ENCODE results near the gene RPTOR. TPM values are rescaled to one million over a fixed set of nuclear protein-coding genes. Genes with fewer than 3 reads are reported as not detected.

The RPTOR gene
- total RNA-seq, 2 experiments from 2014 or later = 53.1 to 54.0 TPM

DNA sequence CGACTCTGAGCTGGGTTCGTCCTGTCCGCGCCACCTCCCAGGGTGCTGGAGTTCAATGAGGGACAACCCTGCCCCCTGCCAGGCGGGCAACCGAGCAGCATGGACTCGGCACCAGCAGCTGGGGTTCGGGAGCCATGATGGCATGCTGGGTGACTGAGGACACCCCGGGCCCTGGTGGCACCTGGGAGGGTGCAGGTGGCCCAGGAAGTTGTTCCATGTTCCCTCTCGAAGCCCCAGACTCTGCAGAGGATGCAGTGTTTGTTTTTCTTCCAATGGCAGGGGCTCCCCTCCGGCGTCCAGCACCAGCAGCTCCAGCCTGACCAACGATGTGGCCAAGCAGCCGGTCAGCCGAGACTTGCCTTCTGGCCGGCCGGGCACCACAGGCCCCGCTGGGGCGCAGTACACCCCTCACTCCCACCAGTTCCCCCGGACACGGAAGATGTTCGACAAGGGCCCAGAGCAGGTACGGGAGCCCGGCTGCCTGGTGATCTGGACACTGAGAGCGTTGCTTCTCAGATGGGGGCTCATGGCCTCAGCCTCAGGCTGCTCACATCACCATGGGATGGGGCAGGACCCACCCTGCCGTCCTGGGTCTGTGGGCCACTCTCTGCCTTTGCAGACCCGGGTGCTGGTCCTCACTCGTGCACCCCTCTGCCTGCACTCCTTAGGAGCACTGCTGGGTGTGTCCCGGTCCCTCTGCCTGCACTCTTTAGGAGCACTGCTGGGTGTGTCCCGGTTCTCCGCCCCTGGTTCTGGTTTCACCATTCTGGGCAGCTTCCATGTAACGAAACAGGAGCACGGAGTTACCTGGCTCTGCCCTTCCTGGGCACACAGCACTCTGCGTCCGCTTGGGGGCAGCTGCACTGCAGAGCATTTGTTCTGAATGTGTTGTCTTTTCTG lies 378.8 kb downstream of the RPTOR start:
- ATAC-seq (no peak), DNase-seq (no peak)
- Mint-ChIP-seq H3K4me1 (ENCODE audit: low read depth) (peaks cover 4% of the 10 kb centered on the region), H3K36me3 (ENCODE audit: low read depth) (peaks cover 14% of the 10 kb centered on the region), H3K27me3 (ENCODE audit: low read depth) (no peaks in the 10 kb centered on the region), H3K4me3 (no peak overlapping the region), H3K27ac (no peak overlapping the region), H3K9me3 (ENCODE audit: insufficient read depth) (no peaks in the 10 kb centered on the region)
- POLR2A ChIA-PET = interaction anchor here (1.1 kb wide), 1 partner anchor 469 kb away, joined by 3 read pairs; no protein-coding TSS in a partner anchor
- CTCF ChIA-PET = no interaction called here

DNA sequence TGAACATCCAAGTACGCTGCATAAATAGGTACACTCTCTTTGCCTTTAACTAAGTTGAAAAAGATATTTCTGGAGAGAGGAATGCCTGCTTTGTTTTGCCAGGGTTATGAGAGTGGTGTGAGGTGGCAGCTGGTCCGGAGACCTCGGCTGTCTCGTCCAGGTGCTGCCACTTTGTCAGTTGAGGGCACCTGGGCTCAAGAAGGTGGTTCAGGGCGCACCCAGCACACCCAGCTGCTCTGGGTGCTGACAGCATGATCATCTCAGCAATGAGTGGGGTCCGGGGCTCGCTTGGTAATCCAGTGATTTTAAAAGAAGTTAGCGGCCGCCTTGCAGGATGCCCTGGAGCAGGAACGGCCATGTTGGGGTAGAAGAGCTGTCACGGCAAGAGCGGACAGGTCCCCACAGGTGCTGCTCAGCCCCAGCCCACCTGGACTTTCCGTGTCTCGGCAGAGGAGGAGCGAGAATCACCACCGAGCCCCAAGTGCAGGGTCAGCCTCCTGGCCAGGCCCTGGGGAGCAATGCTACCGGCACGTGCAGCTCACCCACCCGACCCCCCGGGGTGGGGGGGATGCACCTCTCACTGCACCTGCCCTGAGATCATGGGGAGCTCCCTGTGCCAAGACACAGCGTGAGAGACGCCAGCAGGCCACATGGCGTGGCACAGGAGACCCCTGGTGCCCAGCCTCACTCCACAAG lies 379.6 kb downstream of the RPTOR start:
- ChIA-PET POLR2A (interaction anchor here (0.6 kb wide), 1 partner anchor 159 kb away, joined by 3 read pairs; no protein-coding TSS in a partner anchor), CTCF (no interaction called here)
- Mint-ChIP-seq H3K9me3 (ENCODE audit: insufficient read depth) (no peaks in the 10 kb centered on the region), H3K4me1 (ENCODE audit: low read depth) (peaks cover 4% of the 10 kb centered on the region), H3K27ac (peak overlapping the region; percentile 26), H3K36me3 (ENCODE audit: low read depth) (peaks cover 14% of the 10 kb centered on the region), H3K27me3 (ENCODE audit: low read depth) (no peaks in the 10 kb centered on the region), H3K4me3 (no peak overlapping the region)
- DNase-seq (no peak), ATAC-seq (no peak)

DNA sequence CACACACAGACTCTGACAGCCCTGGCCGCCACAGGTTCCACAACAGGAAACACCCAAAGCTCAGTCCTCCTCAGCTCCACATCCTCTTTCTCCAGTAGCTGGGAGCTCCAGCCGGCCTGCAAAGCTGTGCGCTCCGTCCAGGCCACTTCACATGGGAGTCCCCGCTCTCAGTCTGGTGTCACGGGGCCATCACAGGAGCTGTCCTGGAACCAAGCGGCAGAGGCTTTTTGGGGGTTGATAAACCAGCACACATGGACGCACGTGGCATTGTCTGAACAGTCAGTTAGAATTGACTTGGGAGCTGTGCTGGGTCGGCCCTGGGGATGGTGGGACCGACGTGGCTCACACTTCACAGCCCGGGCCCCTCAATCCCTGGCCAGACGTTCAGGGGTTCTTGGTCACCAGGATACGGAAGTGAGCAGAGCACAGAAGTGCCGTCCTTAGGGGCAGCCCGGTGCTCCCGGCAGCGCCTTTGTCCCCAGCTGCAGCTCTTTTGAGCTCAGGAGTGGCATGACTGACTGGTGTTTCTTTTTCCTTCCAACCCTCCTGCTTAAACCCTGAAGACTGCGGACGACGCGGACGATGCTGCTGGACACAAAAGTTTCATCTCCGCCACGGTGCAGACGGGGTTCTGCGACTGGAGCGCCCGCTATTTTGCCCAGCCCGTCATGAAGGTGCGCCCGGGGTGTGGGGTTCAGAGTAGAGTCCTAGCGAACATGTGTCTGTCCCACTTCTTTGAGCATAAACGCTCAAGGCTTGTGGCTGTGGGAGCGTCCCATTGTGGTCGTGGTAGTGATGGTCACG lies 380.4 kb downstream of the RPTOR start:
- CTCF ChIA-PET = no interaction called here
- POLR2A ChIA-PET = no interaction called here
- ATAC-seq (no peak), DNase-seq (no peak)
- Mint-ChIP-seq H3K4me1 (ENCODE audit: low read depth) (peaks cover 4% of the 10 kb centered on the region), H3K4me3 (no peak overlapping the region), H3K36me3 (ENCODE audit: low read depth) (peaks cover 18% of the 10 kb centered on the region), H3K9me3 (ENCODE audit: insufficient read depth) (no peaks in the 10 kb centered on the region), H3K27ac (no peak overlapping the region), H3K27me3 (ENCODE audit: low read depth) (no peaks in the 10 kb centered on the region)

DNA sequence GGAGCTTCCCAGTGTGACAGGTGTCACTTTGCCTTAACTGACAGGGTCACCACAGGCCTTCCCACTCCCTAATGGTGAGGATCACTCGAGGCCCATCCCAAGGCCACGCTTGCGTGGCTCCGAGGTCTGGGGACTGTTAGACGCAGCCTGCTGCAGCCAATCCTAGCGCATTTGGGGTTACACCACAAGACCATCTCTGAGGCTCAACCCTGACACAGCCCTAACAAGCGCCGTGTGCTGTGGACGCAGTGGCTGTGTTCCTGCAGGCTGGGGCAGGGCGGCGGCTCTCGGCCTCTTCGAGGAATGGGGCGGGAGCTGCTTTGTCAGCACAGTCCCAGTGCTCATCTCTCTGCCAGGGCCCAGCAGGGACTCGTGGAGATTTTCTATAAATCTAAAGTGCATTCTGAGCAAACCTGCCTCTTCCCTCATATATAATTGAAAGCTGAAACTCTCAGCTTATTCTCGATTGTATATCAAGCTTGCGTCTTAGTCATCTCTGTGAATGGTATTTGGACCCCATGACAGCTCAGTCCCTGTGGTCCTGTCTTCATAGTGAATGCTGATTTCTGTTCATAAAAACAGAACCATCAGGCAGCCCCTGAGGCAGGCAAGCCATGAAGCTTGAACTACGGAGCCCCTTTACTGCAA lies 381.2 kb downstream of the RPTOR start:
- CTCF ChIA-PET = interaction anchor here (0.9 kb wide), 1 partner anchor 26 kb away, joined by 3 read pairs; no protein-coding TSS in a partner anchor
- no peaks in the 10 kb centered on the region for H3K27me3 Mint-ChIP-seq (ENCODE audit: low read depth)
- no peak for DNase-seq
- no peak overlapping the region for H3K4me3 Mint-ChIP-seq
- H3K4me1 Mint-ChIP-seq (ENCODE audit: low read depth) = peaks cover 4% of the 10 kb centered on the region
- POLR2A ChIA-PET = no interaction called here
- ATAC-seq = no peak
- H3K36me3 Mint-ChIP-seq (ENCODE audit: low read depth) = peaks cover 20% of the 10 kb centered on the region
- no peak overlapping the region for H3K27ac Mint-ChIP-seq
- no peaks in the 10 kb centered on the region for H3K9me3 Mint-ChIP-seq (ENCODE audit: insufficient read depth)

DNA sequence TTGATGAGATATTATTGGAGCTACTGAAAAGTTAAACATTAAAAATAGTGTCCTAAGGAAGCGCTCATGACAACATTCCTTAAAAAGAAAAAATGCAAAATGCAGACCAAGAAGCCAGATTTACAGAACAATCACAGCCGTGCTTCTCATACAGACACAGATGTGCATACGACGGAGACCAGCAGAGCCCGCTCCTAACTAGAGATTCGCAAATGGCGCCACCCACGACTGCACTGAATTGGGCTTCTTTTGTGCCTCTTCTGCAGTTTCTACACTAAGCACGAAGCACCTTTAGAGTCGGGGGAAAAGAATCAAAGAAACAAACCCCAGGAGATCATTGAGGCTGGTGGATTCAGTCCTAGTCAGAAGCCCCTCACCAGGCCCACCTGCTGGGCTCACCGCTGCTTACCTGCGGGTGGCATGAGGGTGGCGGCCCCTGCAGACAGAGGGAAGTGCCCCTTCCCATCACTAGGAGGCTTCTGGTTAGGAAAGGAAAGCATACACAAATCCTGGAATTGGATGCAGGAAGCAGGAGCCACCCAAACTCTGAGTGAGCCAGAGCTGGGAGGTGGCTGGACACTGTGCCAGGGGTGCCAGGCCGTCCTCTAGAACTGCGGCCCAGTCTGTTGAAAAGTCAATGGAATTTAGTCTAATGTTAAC lies 382.1 kb downstream of the RPTOR start:
- H3K36me3 Mint-ChIP-seq (ENCODE audit: low read depth) = peaks cover 22% of the 10 kb centered on the region
- DNase-seq = no peak
- ATAC-seq = no peak
- H3K4me1 Mint-ChIP-seq (ENCODE audit: low read depth) = peaks cover 4% of the 10 kb centered on the region
- no peaks in the 10 kb centered on the region for H3K27me3 Mint-ChIP-seq (ENCODE audit: low read depth)
- no peak overlapping the region for H3K4me3 Mint-ChIP-seq
- no peaks in the 10 kb centered on the region for H3K9me3 Mint-ChIP-seq (ENCODE audit: insufficient read depth)
- CTCF ChIA-PET = interaction anchor here (0.9 kb wide), 1 partner anchor 27 kb away, joined by 3 read pairs; no protein-coding TSS in a partner anchor
- POLR2A ChIA-PET = no interaction called here
- no peak overlapping the region for H3K27ac Mint-ChIP-seq

DNA sequence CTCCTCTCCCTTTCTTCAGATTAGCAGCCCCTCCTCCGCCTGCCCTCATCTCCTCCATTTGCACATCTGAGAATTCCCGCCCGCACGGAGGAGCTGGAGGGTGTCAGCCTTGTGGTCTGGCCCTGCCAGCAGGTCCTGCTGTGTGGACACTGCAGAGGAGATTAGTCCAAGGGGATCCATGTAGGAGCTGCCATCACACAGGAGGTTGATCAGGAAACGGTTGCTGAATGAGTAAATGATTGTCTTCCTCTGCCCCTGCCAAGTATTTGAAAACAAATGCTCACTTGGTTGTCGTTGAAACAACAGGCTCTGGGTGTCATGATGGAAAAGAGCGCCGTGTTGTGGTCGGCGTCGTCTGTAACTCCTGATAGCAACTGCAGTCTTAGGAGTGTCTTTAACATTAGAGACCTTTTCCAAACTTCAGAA lies 383.2 kb downstream of the RPTOR start:
- no peaks in the 10 kb centered on the region for H3K27me3 Mint-ChIP-seq (ENCODE audit: low read depth)
- CTCF ChIA-PET = interaction anchor here (1.9 kb wide), 1 partner anchor 42 kb away, joined by 4 read pairs; no protein-coding TSS in a partner anchor
- no peak overlapping the region for H3K4me3 Mint-ChIP-seq
- no peaks in the 10 kb centered on the region for H3K9me3 Mint-ChIP-seq (ENCODE audit: insufficient read depth)
- POLR2A ChIA-PET = no interaction called here
- peaks cover 22% of the 10 kb centered on the region for H3K36me3 Mint-ChIP-seq (ENCODE audit: low read depth)
- DNase-seq (no peak), ATAC-seq (no peak)
- H3K4me1 Mint-ChIP-seq (ENCODE audit: low read depth) = peaks cover 4% of the 10 kb centered on the region
- no peak overlapping the region for H3K27ac Mint-ChIP-seq

DNA sequence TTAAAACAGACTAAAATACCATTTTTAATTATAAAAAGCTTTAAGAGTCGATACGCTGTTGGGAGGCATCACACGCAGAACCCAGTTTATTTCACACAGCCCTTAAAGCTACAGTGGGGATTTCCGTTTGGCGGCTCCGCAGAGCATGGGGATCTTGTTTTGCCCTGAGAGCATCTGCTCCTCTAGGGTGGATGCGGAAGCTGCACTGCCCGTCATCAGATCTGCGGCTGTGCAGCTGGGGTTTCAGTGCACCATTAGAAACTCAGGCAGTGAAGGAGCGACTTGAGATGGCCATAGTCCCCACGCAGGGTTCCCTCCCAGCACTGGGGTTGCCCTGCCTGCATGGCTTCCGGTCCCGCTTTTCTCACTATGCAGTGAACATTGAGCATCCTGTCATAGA lies 384.8 kb downstream of the RPTOR start:
- ChIA-PET CTCF (interaction anchor here (1.2 to 1.9 kb wide), 3 partner anchors 30 to 502 kb away, joined by 3 to 4 read pairs (median 4); no protein-coding TSS in a partner anchor), POLR2A (interaction anchor here (1.1 kb wide), 1 partner anchor 475 kb away, joined by 4 read pairs; no protein-coding TSS in a partner anchor)
- DNase-seq (no peak), ATAC-seq (no peak)
- H3K4me1 Mint-ChIP-seq (ENCODE audit: low read depth) = peaks cover 4% of the 10 kb centered on the region
- no peaks in the 10 kb centered on the region for H3K27me3 Mint-ChIP-seq (ENCODE audit: low read depth)
- no peak overlapping the region for H3K27ac Mint-ChIP-seq
- H3K36me3 Mint-ChIP-seq (ENCODE audit: low read depth) = peaks cover 18% of the 10 kb centered on the region
- H3K9me3 Mint-ChIP-seq (ENCODE audit: insufficient read depth) = no peaks in the 10 kb centered on the region
- no peak overlapping the region for H3K4me3 Mint-ChIP-seq

DNA sequence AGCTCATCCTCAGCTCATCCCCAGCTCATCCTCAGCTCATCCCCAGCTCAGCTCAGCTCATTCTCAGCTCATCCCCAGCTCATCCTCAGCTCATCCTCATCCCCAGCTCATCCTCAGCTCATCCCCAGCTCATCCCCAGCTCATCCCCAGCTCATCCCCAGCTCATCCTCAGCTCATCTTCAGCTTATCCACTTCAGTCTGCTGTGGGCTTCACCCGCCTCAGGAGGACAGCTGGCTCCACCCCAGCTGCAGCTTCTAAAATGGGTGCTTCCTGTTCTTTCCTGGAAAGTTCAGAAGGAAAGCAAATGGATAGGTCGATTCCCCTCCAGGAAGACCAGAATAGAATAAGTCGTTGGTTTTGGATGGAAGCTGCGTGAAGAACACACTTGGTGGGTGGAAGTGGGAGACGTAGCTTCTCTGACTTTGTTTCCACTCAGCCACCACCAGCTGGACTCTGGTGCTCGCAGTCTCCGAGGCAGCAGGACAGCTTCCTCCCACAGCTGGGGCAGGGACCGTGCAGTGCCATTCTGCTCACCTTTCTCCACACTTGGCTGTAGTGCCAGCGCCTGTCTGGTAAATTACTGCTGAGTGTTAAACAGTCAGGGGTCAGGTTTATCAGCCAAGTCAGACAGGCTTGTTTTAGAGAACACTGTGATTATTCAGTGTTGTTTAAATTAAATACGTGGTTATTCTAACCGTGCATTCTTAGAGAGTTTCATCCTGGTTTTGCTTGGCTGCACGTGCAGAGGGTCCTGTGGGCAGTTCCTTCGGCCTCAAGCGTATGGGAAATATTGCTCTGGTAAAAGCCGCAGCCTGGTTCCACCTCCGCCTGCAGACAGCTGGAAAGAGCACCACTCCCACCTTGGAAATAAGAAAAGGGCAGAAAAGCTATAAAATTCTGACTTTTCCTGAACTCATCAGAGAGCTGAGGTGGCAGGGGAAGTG lies 386.0 kb downstream of the RPTOR start:
- DNase-seq (no peak), ATAC-seq (no peak)
- no peaks in the 10 kb centered on the region for H3K9me3 Mint-ChIP-seq (ENCODE audit: insufficient read depth)
- H3K27ac Mint-ChIP-seq = no peak overlapping the region
- no peaks in the 10 kb centered on the region for H3K27me3 Mint-ChIP-seq (ENCODE audit: low read depth)
- ChIA-PET POLR2A (no interaction called here), CTCF (interaction anchor here (0.7 to 1.2 kb wide), 2 partner anchors 31 to 119 kb away, joined by 3 to 4 read pairs; no protein-coding TSS in a partner anchor)
- peaks cover 18% of the 10 kb centered on the region for H3K36me3 Mint-ChIP-seq (ENCODE audit: low read depth)
- H3K4me3 Mint-ChIP-seq = no peak overlapping the region
- no peaks in the 10 kb centered on the region for H3K4me1 Mint-ChIP-seq (ENCODE audit: low read depth)

DNA sequence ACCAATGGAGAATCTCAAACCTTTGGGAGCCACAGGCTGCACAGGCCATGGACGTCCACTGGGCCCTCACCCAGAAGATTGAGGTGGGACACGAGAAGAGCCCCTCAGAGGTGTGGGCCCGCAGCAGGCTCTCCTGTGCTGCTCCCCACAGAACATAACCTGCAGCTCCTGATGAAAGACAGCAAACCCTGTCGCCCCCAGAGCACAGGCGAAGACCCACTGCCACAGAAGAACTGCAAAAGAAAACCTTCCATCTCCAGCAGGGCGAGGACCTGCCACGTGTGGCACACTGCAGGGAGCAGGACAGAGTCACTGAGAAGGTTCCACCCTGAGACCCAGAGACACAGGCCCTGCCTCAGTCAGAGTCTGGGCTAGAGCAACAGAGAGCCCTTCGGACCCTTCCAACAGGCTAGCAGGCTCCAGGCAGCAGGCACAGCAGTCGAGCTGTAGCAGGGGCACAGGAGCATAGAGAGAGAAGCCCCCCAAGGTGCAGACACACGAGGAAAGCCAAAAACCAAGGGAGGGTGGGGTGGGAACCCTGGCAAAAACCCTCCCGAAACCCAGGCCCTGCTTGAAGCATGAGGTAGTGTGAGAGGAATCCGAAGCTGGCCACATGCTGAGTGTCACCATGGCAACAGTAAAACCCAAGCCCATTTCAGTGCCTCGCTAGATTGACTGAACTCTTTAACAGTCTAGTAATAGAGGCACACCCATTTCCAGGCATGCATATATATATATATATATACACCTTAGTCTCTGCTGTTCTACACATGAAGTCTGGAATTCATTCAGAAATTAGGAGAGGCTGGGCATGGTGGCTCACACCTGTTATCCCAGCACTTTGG lies 387.0 kb downstream of the RPTOR start:
- CTCF ChIA-PET = no interaction called here
- no peak overlapping the region for H3K27ac Mint-ChIP-seq

More for the DNA sequence above, 387.0 kb downstream of the RPTOR start:
- POLR2A ChIA-PET = no interaction called here
- Mint-ChIP-seq H3K36me3 (ENCODE audit: low read depth) (peaks cover 18% of the 10 kb centered on the region), H3K27me3 (ENCODE audit: low read depth) (no peaks in the 10 kb centered on the region), H3K4me3 (no peak overlapping the region), H3K4me1 (ENCODE audit: low read depth) (peaks cover 3% of the 10 kb centered on the region), H3K9me3 (ENCODE audit: insufficient read depth) (no peaks in the 10 kb centered on the region)
- DNase-seq = no peak
- ATAC-seq = no peak

Measured in activated CD8-positive, alpha-beta T cell treated with anti-CD3 and anti-CD28 coated beads, Interleukin-2, amount 10 ng/mL, durations not matched to agents 7 days and 5 days (primary cell).